Fibroblast of mammary gland (primary cell): ENCODE results near the gene FAM200C.

Experiments
- DNase-seq: peaks from one replicate; pipeline ENCODE4 v3.0.0-alpha.2; 2010; ENCODE audit warnings: low read depth
- H3K4me3 ChIP-seq: 2 replicates; pipeline ENCODE4 v1.5.1; 2011; ENCODE audit warnings: low read depth, mild to moderate bottlenecking, low read length, moderate library complexity; ENCODE audit not compliant: control insufficient read depth
- CTCF ChIP-seq: conservative IDR thresholded peaks from 2 replicates; pipeline ENCODE4 v1.5.1; 2011; ENCODE audit warnings: low read depth, low read length, inconsistent platforms; ENCODE audit not compliant: control insufficient read depth, insufficient read depth

FAM200C gene

GRCh38 chr5:160380041-160380440, 19.8 kb downstream of the FAM200C start:
- TF ChIP-seq CTCF, result no peak
- H3K4me3 ChIP-seq, result no peak overlapping the region
- no peak for DNase-seq

- DNase-seq, result no peak
- TF ChIP-seq CTCF, result no peak
- H3K4me3 ChIP-seq, result no peak overlapping the region
Measured at GRCh38 chr5:160379511-160379910, 20.3 kb downstream of the FAM200C start.

GRCh38 chr5:160378330-160378729, 21.5 kb downstream of the FAM200C start:
- no peak for DNase-seq
- H3K4me3 ChIP-seq, result no peak overlapping the region
- no peak for TF ChIP-seq CTCF

GRCh38 chr5:160377651-160378050, 22.2 kb downstream of the FAM200C start:
- TF ChIP-seq CTCF, result no peak
- DNase-seq, result no peak
- H3K4me3 ChIP-seq, result no peak overlapping the region

- no peak for TF ChIP-seq CTCF
- no peak overlapping the region for H3K4me3 ChIP-seq
- DNase-seq, result no peak
Measured at GRCh38 chr5:160376416-160376815, 23.4 kb downstream of the FAM200C start.

GRCh38 chr5:160375701-160376100, 24.2 kb downstream of the FAM200C start:
- no peak for DNase-seq
- H3K4me3 ChIP-seq, result no peak overlapping the region
- no peak for TF ChIP-seq CTCF

GRCh38 chr5:160375166-160375565, 24.7 kb downstream of the FAM200C start:
- H3K4me3 ChIP-seq, result no peak overlapping the region
- DNase-seq, result no peak
- TF ChIP-seq CTCF, result no peak
